OCI-LY3 (cell line): ENCODE data around the gene NOC3L.

Source experiments
- H2AFZ ChIP-seq: fragments of 200-600, 300-600 bp; shearing (Covaris generic); 2 replicates; pipeline ENCODE4 v1.6.0; 2014; ENCODE audit warnings: antibody characterized with exemption, low read depth, low read length
- H3K27ac ChIP-seq: fragments of 200-600, 300-600 bp; sonication (generic); 2 replicates; pipeline ENCODE4 v1.5.1; 2014; ENCODE audit warnings: mild to moderate bottlenecking, low read length, moderate library complexity, mixed read lengths
- H3K27me3 ChIP-seq: fragments of 200-600, 300-600 bp; sonication (generic); 2 replicates; pipeline ENCODE4 v1.6.1; 2014; ENCODE audit warnings: low read depth, low read length, mixed read lengths
- H3K36me3 ChIP-seq: fragments of 200-600, 300-600 bp; sonication (generic); replicated peaks from 2 replicates; pipeline ENCODE3; 2014; ENCODE audit warnings: low read depth, low read length, mixed read lengths
- H3K4me1 ChIP-seq: fragments of 300-600, 200-600 bp; sonication (generic); 2 replicates; pipeline ENCODE4 v1.6.1; 2014; ENCODE audit warnings: low read length, mixed read lengths
- H3K4me2 ChIP-seq: fragments of 200-600, 300-600 bp; sonication (generic); 2 replicates; pipeline ENCODE4 v1.6.1; 2014; ENCODE audit warnings: low read length, mixed read lengths
- H3K4me3 ChIP-seq: fragments of 300-600, 200-600 bp; sonication (generic); 2 replicates; pipeline ENCODE4 v1.5.1; 2014; ENCODE audit warnings: antibody characterized with exemption, mild to moderate bottlenecking, low read length, moderate library complexity
- H3K79me2 ChIP-seq: fragments of 300-600, 200-600 bp; shearing (Covaris generic); 2 replicates; pipeline ENCODE4 v1.6.1; 2014; ENCODE audit warnings: mild to moderate bottlenecking, low read length, mixed read lengths
- H3K9ac ChIP-seq: fragments of 300-600, 200-600 bp; shearing (Covaris generic); 2 replicates; pipeline ENCODE4 v1.6.0; 2014; ENCODE audit warnings: mild to moderate bottlenecking, low read length, moderate library complexity
- H3K9me3 ChIP-seq: fragments of 200-600, 300-600 bp; shearing (Covaris generic); 2 replicates; pipeline ENCODE4 v1.6.1; 2014; ENCODE audit warnings: low read length, mixed read lengths; ENCODE audit not compliant: insufficient read depth
- H4K20me1 ChIP-seq: fragments of 200-600, 300-600 bp; sonication (generic); 2 replicates; pipeline ENCODE4 v1.6.1; 2016; ENCODE audit warnings: low read length, mixed read lengths; ENCODE audit not compliant: insufficient read depth
- CTCF ChIP-seq: fragments of 200-600, 300-600 bp; sonication (generic); IDR thresholded peaks from 2 replicates; pipeline ENCODE4 v1.5.1; 2014; ENCODE audit warnings: antibody characterized with exemption, low read length, low read depth
- EZH2phosphoT487 ChIP-seq: fragments of 200-600 bp; shearing (Covaris generic); IDR thresholded peaks from 2 replicates; pipeline ENCODE4 v1.6.1; 2018; ENCODE audit warnings: antibody characterized with exemption, mixed run types, low read depth

Gene NOC3L

DNA sequence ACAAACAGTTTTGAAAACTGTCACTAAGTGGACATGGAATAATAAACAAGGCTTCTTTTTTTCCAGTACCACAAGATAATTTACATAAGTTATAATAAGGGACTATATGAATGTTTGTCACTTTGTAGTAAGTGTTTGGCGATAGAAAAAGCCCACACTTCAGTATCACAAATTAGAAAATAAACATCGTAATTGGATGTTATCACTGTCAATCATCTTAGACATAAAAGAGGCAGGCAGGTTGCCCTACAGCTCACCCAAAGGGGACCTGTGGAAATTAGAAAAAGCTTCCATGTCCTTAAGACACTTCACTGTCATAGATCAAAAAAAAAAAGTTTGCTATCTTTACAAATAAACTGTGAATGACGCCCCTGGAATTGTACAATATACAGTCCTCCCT, 3.6 kb upstream of the NOC3L start:
- Histone ChIP-seq H3K36me3 (peaks cover under 1% of the 10 kb centered on the region), H3K79me2 (peaks cover 14% of the 10 kb centered on the region), H3K9ac (no peak overlapping the region), H3K27me3 (no peaks in the 10 kb centered on the region), H2AFZ (no peak overlapping the region), H3K27ac (no peak overlapping the region), H3K4me3 (no peak overlapping the region), H3K9me3 (no peaks in the 10 kb centered on the region), H3K4me1 (peaks cover 11% of the 10 kb centered on the region), H3K4me2 (no peak overlapping the region), H4K20me1 (no peaks in the 10 kb centered on the region)
- TF ChIP-seq CTCF (no peak), EZH2phosphoT487 (no peak)

DNA sequence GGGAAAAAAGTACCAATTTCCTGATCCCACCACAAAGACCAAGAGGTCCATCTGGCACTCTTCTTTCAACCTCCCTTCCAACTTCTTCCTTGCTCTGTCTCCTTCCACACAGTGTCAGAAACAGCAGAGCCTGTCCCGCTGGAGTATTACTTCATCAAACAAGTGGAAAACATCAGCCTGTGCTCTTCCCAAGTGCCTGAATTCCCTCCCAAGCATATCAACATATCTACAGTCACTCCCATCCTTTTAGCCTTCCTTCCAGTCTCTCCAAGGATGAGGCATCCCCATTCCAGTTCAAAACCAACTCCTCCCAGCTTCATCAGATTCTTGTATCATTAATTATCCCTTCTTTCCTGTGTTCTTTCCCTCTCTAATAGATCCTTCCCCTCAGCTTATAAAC, 1.7 kb upstream of the NOC3L start:
- Histone ChIP-seq H3K79me2 (peaks cover 33% of the 10 kb centered on the region), H3K4me1 (peaks cover 15% of the 10 kb centered on the region), H3K27ac (no peak overlapping the region), H2AFZ (no peak overlapping the region), H4K20me1 (no peaks in the 10 kb centered on the region), H3K9ac (no peak overlapping the region), H3K36me3 (peaks cover 5% of the 10 kb centered on the region), H3K27me3 (no peaks in the 10 kb centered on the region), H3K9me3 (no peaks in the 10 kb centered on the region), H3K4me2 (no peak overlapping the region), H3K4me3 (no peak overlapping the region)
- TF ChIP-seq EZH2phosphoT487 (no peak), CTCF (no peak)

- peak overlapping the region; percentile 93 for H3K4me3 ChIP-seq
Observed at GRCh38 chr10:94363251-94363565, 469 bp upstream of the NOC3L start.

GRCh38 chr10:94361171-94361794, 1.5 kb downstream of the NOC3L start:
- Histone ChIP-seq H3K4me2 (peak overlapping the region; percentile 84), H3K9ac (peak overlapping the region; percentile 98), H2AFZ (no peak overlapping the region), H3K36me3 (peaks cover 28% of the 10 kb centered on the region), H4K20me1 (no peaks in the 10 kb centered on the region), H3K27ac (no peak overlapping the region), H3K4me3 (peak overlapping the region; percentile 93), H3K4me1 (peaks cover 15% of the 10 kb centered on the region), H3K27me3 (no peaks in the 10 kb centered on the region), H3K79me2 (peaks cover 48% of the 10 kb centered on the region), H3K9me3 (no peaks in the 10 kb centered on the region)
- no peak for TF ChIP-seq EZH2phosphoT487
- no peak for TF ChIP-seq CTCF

More at GRCh38 chr10:94363251-94363565, 469 bp upstream of the NOC3L start:
- H3K9ac ChIP-seq: peak overlapping the region; percentile 98
- H3K4me2 ChIP-seq: peak overlapping the region; percentile 90
- no peaks in the 10 kb centered on the region for H4K20me1 ChIP-seq
- H3K4me1 ChIP-seq: peaks cover 15% of the 10 kb centered on the region
- H3K79me2 ChIP-seq: peaks cover 46% of the 10 kb centered on the region
- peak overlapping the region; percentile 98; the same call in 1 of the 2 replicates for H2AFZ ChIP-seq
- peak overlapping the region; percentile 18; the same call in 1 of the 2 replicates for H3K27ac ChIP-seq
- no peak for TF ChIP-seq EZH2phosphoT487
- TF ChIP-seq CTCF: no peak
- H3K27me3 ChIP-seq: no peaks in the 10 kb centered on the region
- H3K9me3 ChIP-seq: no peaks in the 10 kb centered on the region
- H3K36me3 ChIP-seq: peaks cover 12% of the 10 kb centered on the region
